Transverse colon (tissue), 4 donors: ENCODE data around the gene ITIH4.

ENCODE experiments used
- CTCF ChIP-seq, 5 experiments: fragments of 200-600 bp in 3 of 5; fragments of 450-650 bp in 2 of 5; sonication (generic) in 3 of 5; IDR thresholded peaks; 1 replicate in 2 of 5; 2 replicates in 3 of 5; pipeline ENCODE4 v1.5.1; 2016 to 2017; ENCODE audit warnings: antibody characterized with exemption in 5 of 5, inconsistent platforms in 3 of 5, mild to moderate bottlenecking in 2 of 5, moderate library complexity in 1 of 5
- EP300 ChIP-seq: sonication (generic); formaldehyde crosslinking; IDR thresholded peaks from one replicate; pipeline ENCODE4 v1.6.1; 2017; ENCODE audit warnings: antibody characterized with exemption, low read depth
- POLR2A ChIP-seq: fragments of 450-650 bp; IDR thresholded peaks from one replicate; pipeline ENCODE4 v1.6.1; 2016; ENCODE audit warnings: antibody characterized with exemption, mild to moderate bottlenecking, moderate library complexity
- POLR2AphosphoS5 ChIP-seq, 3 donors: sonication (generic); formaldehyde crosslinking; IDR thresholded peaks; one replicate each; pipeline ENCODE4 v1.6.1; 2016; ENCODE audit warnings: antibody characterized with exemption in 3 of 3

- no peak for TF ChIP-seq CTCF (IDR thresholded peaks at IDR 0.05)
- no peak for TF ChIP-seq POLR2A
- TF ChIP-seq POLR2AphosphoS5 (IDR thresholded peaks at IDR 0.05), result no peak
- TF ChIP-seq EP300, result no peak
Observed at GRCh38 chr3:52872245-52872644, 41.8 kb upstream of the ITIH4 start.
